ENCODE data around the gene TRRAP. TPM values are rescaled to one million over a fixed set of nuclear protein-coding genes. Genes with fewer than 3 reads are reported as not detected.
"Not testable (repeated sequence)": the region's sequence is repeated elsewhere in the genome, so short reads cannot be mapped to it uniquely, and the experiment has no call there.

Gene TRRAP
- total and polyA plus RNA-seq, 5 donors: 11.3 to 26.1 (median 19.7) TPM

GRCh38 chr7:98841179-98841997 lies 36.9 kb upstream of the TRRAP start:
- ATAC-seq: peak; percentile 65 to 75

GRCh38 chr7:98842552-98842951 lies 35.8 kb upstream of the TRRAP start:
- not testable (repeated sequence) for H3K27me3 ChIP-seq (ENCODE audit: control insufficient read depth, insufficient read depth); ATAC-seq; H3K4me3 ChIP-seq (ENCODE audit: low read length); H3K9me3 ChIP-seq (ENCODE audit: control insufficient read depth, low read length); H3K4me1 ChIP-seq (ENCODE audit: control insufficient read depth, insufficient read depth, low read length); H3K27ac ChIP-seq (ENCODE audit: low read length); DNase-seq
- 70% methylated on average over 2 of the region's 2 CpGs for WGBS
- intact Hi-C loops (cut with DNase I): loop anchor here in 2 of 4 donors (2.0 to 10.0 kb wide), 3 partner anchors 88 to 410 kb away; no protein-coding TSS in a partner anchor

More at GRCh38 chr7:98841179-98841997, 36.9 kb upstream of the TRRAP start:
- Histone ChIP-seq H3K9me3 (ENCODE audit: control insufficient read depth, low read length) (no peaks in the 10 kb centered on the region), H3K27ac (ENCODE audit: low read length) (no peak overlapping the region), H3K27me3 (ENCODE audit: control insufficient read depth, insufficient read depth) (no peaks in the 10 kb centered on the region), H3K4me1 (ENCODE audit: control insufficient read depth, insufficient read depth, low read length) (no peaks in the 10 kb centered on the region), H3K4me3 (ENCODE audit: low read length) (no peak overlapping the region)
- WGBS: 38% methylated on average over 11 of the region's 11 CpGs
- peak; percentile 46 to 84 (median 81) for DNase-seq
- intact Hi-C loops (cut with DNase I): loop anchor here in 3 of 4 donors (2.0 to 10.0 kb wide), 4 partner anchors 87 to 409 kb away; no protein-coding TSS in a partner anchor

- H3K4me1 ChIP-seq (ENCODE audit: control insufficient read depth, insufficient read depth, low read length): no peaks in the 10 kb centered on the region
- H3K27me3 ChIP-seq (ENCODE audit: control insufficient read depth, insufficient read depth): no peaks in the 10 kb centered on the region
- H3K9me3 ChIP-seq (ENCODE audit: control insufficient read depth, low read length): no peaks in the 10 kb centered on the region
- WGBS: 90% methylated on average over 3 of the region's 3 CpGs
- no peak overlapping the region for H3K27ac ChIP-seq (ENCODE audit: low read length)
- ATAC-seq: no peak
- no peak overlapping the region for H3K4me3 ChIP-seq (ENCODE audit: low read length)
- DNase-seq: no peak
- intact Hi-C loops (cut with DNase I): loop anchor here in 1 of 4 donors (10.0 kb wide), 1 partner anchor 94 kb away; no protein-coding TSS in a partner anchor
Measured at GRCh38 chr7:98848918-98849317, 29.4 kb upstream of the TRRAP start.

- no peaks in the 10 kb centered on the region for H3K27me3 ChIP-seq (ENCODE audit: control insufficient read depth, insufficient read depth)
- 61% methylated on average over 4 of the region's 4 CpGs for WGBS
- H3K4me1 ChIP-seq (ENCODE audit: control insufficient read depth, insufficient read depth, low read length): no peaks in the 10 kb centered on the region
- H3K4me3 ChIP-seq (ENCODE audit: low read length): no peak overlapping the region
- no peaks in the 10 kb centered on the region for H3K9me3 ChIP-seq (ENCODE audit: control insufficient read depth, low read length)
- ATAC-seq: no peak
- H3K27ac ChIP-seq (ENCODE audit: low read length): no peak overlapping the region
- intact Hi-C loops (cut with DNase I): no loop called here
- no peak for DNase-seq
Measured at GRCh38 chr7:98852826-98853225, 25.5 kb upstream of the TRRAP start.

- no peak overlapping the region for H3K4me3 ChIP-seq (ENCODE audit: low read length)
- H3K4me1 ChIP-seq (ENCODE audit: control insufficient read depth, insufficient read depth, low read length): no peaks in the 10 kb centered on the region
- H3K9me3 ChIP-seq (ENCODE audit: control insufficient read depth, low read length): no peaks in the 10 kb centered on the region
- intact Hi-C loops (cut with DNase I): no loop called here
- 72% methylated on average over 24 of the region's 24 CpGs for WGBS
- no peaks in the 10 kb centered on the region for H3K27me3 ChIP-seq (ENCODE audit: control insufficient read depth, insufficient read depth)
- ATAC-seq (no peak), DNase-seq (no peak)
- H3K27ac ChIP-seq (ENCODE audit: low read length): no peak overlapping the region
Measured at GRCh38 chr7:98855610-98856422, 22.5 kb upstream of the TRRAP start.

- intact Hi-C loops (cut with DNase I): no loop called here
- no peak overlapping the region for H3K27ac ChIP-seq (ENCODE audit: low read length)
- H3K4me3 ChIP-seq (ENCODE audit: low read length): no peak overlapping the region
- ATAC-seq (no peak), DNase-seq (no peak)
- H3K27me3 ChIP-seq (ENCODE audit: control insufficient read depth, insufficient read depth): no peaks in the 10 kb centered on the region
- H3K9me3 ChIP-seq (ENCODE audit: control insufficient read depth, low read length): no peaks in the 10 kb centered on the region
- H3K4me1 ChIP-seq (ENCODE audit: control insufficient read depth, insufficient read depth, low read length): no peaks in the 10 kb centered on the region
- WGBS: 71% methylated on average over 12 of the region's 12 CpGs
Measured at GRCh38 chr7:98860071-98860470, 18.3 kb upstream of the TRRAP start.

- Histone ChIP-seq H3K9me3 (ENCODE audit: control insufficient read depth, low read length) (no peaks in the 10 kb centered on the region), H3K4me1 (ENCODE audit: control insufficient read depth, insufficient read depth, low read length) (no peaks in the 10 kb centered on the region), H3K27me3 (ENCODE audit: control insufficient read depth, insufficient read depth) (no peaks in the 10 kb centered on the region), H3K4me3 (ENCODE audit: low read length) (no peak overlapping the region), H3K27ac (ENCODE audit: low read length) (no peak overlapping the region)
- 80% methylated on average over 4 of the region's 4 CpGs for WGBS
- intact Hi-C loops (cut with DNase I): no loop called here
- ATAC-seq (no peak), DNase-seq (no peak)
Measured at GRCh38 chr7:98862203-98862602, 16.1 kb upstream of the TRRAP start.

GRCh38 chr7:98862716-98863420 lies 15.5 kb upstream of the TRRAP start:
- Histone ChIP-seq H3K27me3 (ENCODE audit: control insufficient read depth, insufficient read depth) (no peaks in the 10 kb centered on the region), H3K9me3 (ENCODE audit: control insufficient read depth, low read length) (no peaks in the 10 kb centered on the region), H3K4me1 (ENCODE audit: control insufficient read depth, insufficient read depth, low read length) (no peaks in the 10 kb centered on the region), H3K4me3 (ENCODE audit: low read length) (no peak overlapping the region), H3K27ac (ENCODE audit: low read length) (no peak overlapping the region)
- no peak for DNase-seq
- ATAC-seq: no peak
- 95% methylated on average over 29 of the region's 29 CpGs for WGBS
- intact Hi-C loops (cut with DNase I): no loop called here

- Histone ChIP-seq H3K4me3 (ENCODE audit: low read length) (no peak overlapping the region), H3K4me1 (ENCODE audit: control insufficient read depth, insufficient read depth, low read length) (no peaks in the 10 kb centered on the region), H3K9me3 (ENCODE audit: control insufficient read depth, low read length) (no peaks in the 10 kb centered on the region), H3K27ac (ENCODE audit: low read length) (no peak overlapping the region), H3K27me3 (ENCODE audit: control insufficient read depth, insufficient read depth) (no peaks in the 10 kb centered on the region)
- no peak for ATAC-seq
- intact Hi-C loops (cut with DNase I): no loop called here
- whole genome bisulfite sequencing: 90% methylated on average over 2 of the region's 2 CpGs
- DNase-seq: no peak
Measured at GRCh38 chr7:98863601-98864000, 14.7 kb upstream of the TRRAP start.

- 73% methylated on average over 14 of the region's 14 CpGs for WGBS
- H3K27me3 ChIP-seq (ENCODE audit: control insufficient read depth, insufficient read depth): no peaks in the 10 kb centered on the region
- ATAC-seq (no peak), DNase-seq (no peak)
- no peaks in the 10 kb centered on the region for H3K4me1 ChIP-seq (ENCODE audit: control insufficient read depth, insufficient read depth, low read length)
- H3K9me3 ChIP-seq (ENCODE audit: control insufficient read depth, low read length): no peaks in the 10 kb centered on the region
- no peak overlapping the region for H3K4me3 ChIP-seq (ENCODE audit: low read length)
- H3K27ac ChIP-seq (ENCODE audit: low read length): no peak overlapping the region
- intact Hi-C loops (cut with DNase I): no loop called here
Measured at GRCh38 chr7:98864731-98865453, 13.4 kb upstream of the TRRAP start.

Data from right cardiac atrium (tissue), 5 donors.